Epithelial cell of esophagus (primary cell): ENCODE results near the gene INTS3.

ENCODE experiments used
- DNase-seq: peaks from one replicate; pipeline ENCODE4 v3.0.0; 2010; ENCODE audit warnings: low read depth
- H3K4me3 ChIP-seq: 2 replicates; pipeline ENCODE4 v1.5.1; 2011; ENCODE audit warnings: mild to moderate bottlenecking, low read length, control low read depth
- CTCF ChIP-seq: IDR thresholded peaks from 2 replicates; pipeline ENCODE4 v1.5.1; 2011; ENCODE audit warnings: low read depth, mild to moderate bottlenecking, low read length, control low read depth, inconsistent platforms; ENCODE audit not compliant: insufficient read depth; ENCODE audit errors: missing control alignments

INTS3 gene

GRCh38 chr1:153793261-153793972, 65.6 kb downstream of the INTS3 start:
- TF ChIP-seq CTCF: no peak
- H3K4me3 ChIP-seq: no peak overlapping the region
- DNase-seq: no peak

GRCh38 chr1:153793973-153794615, 66.2 kb downstream of the INTS3 start:
- DNase-seq: no peak
- TF ChIP-seq CTCF: no peak

GRCh38 chr1:153794624-153795329, 66.9 kb downstream of the INTS3 start:
- no peak overlapping the region for H3K4me3 ChIP-seq
- no peak for TF ChIP-seq CTCF
- DNase-seq: no peak

More at GRCh38 chr1:153793973-153794615, 66.2 kb downstream of the INTS3 start:
- no peak overlapping the region for H3K4me3 ChIP-seq

- H3K4me3 ChIP-seq: no peak overlapping the region
- TF ChIP-seq CTCF: no peak
Measured at GRCh38 chr1:153795330-153795837, 67.5 kb downstream of the INTS3 start.

GRCh38 chr1:153795934-153796785, 68.3 kb downstream of the INTS3 start:
- TF ChIP-seq CTCF: no peak
- H3K4me3 ChIP-seq: no peak overlapping the region
- DNase-seq: no peak

More at GRCh38 chr1:153795330-153795837, 67.5 kb downstream of the INTS3 start:
- DNase-seq: no peak

- TF ChIP-seq CTCF: peak; percentile 83
Measured at GRCh38 chr1:153796786-153797659, 69.2 kb downstream of the INTS3 start.

More at GRCh38 chr1:153796786-153797659, 69.2 kb downstream of the INTS3 start:
- H3K4me3 ChIP-seq: no peak overlapping the region
- peak; percentile 84 for DNase-seq
